Osteoblast (primary cell): ENCODE measurements around the gene SCN8A. TPM values are rescaled to one million over a fixed set of nuclear protein-coding genes. Genes with fewer than 3 reads are reported as not detected.
"Not testable (repeated sequence)": the region's sequence is repeated elsewhere in the genome, so short reads cannot be mapped to it uniquely, and the experiment has no call there.

Experiments
- DNase-seq: peaks from one replicate; pipeline ENCODE4 v3.0.0; 2011; ENCODE audit warnings: low spot score, mixed read lengths; ENCODE audit not compliant: insufficient read length; ENCODE audit errors: missing footprints
- H2AFZ ChIP-seq: 2 replicates; pipeline ENCODE4 v1.6.0; 2011; ENCODE audit warnings: mild to moderate bottlenecking, low read length
- H3K27ac ChIP-seq: 2 replicates; pipeline ENCODE4 v1.5.1; 2011; ENCODE audit warnings: mild to moderate bottlenecking, low read depth, low read length, moderate library complexity
- H3K27me3 ChIP-seq: 2 replicates; pipeline ENCODE4 v1.6.0; 2012; ENCODE audit warnings: mild to moderate bottlenecking, control low read depth, inconsistent platforms, low read length, moderate library complexity; ENCODE audit not compliant: insufficient read depth
- H3K36me3 ChIP-seq: 2 replicates; pipeline ENCODE4 v1.5.1; 2011; ENCODE audit warnings: mild to moderate bottlenecking, low read length, control low read depth, moderate library complexity; ENCODE audit not compliant: insufficient read depth
- H3K4me1 ChIP-seq: 2 replicates; pipeline ENCODE4 v1.5.1; 2011; ENCODE audit warnings: mild to moderate bottlenecking, low read length, control low read depth, moderate library complexity; ENCODE audit not compliant: insufficient read depth
- H3K4me2 ChIP-seq: 2 replicates; pipeline ENCODE4 v1.6.0; 2011; ENCODE audit warnings: mild to moderate bottlenecking, low read length; ENCODE audit not compliant: insufficient read depth
- H3K4me3 ChIP-seq: fragments of 200-600 bp; sonication (generic); 3 replicates; pipeline ENCODE4 v1.5.1; 2012; ENCODE audit warnings: mild to moderate bottlenecking, low read length, inconsistent platforms; ENCODE audit not compliant: insufficient read depth
- H3K79me2 ChIP-seq: 2 replicates; pipeline ENCODE4 v1.6.0; 2012; ENCODE audit warnings: mild to moderate bottlenecking, low read length, control low read depth, inconsistent platforms; ENCODE audit not compliant: insufficient read depth
- H3K9me3 ChIP-seq: 2 replicates; pipeline ENCODE4 v1.5.1; 2011; ENCODE audit warnings: low read depth, low read length, control low read depth
- H4K20me1 ChIP-seq: 2 replicates; pipeline ENCODE4 v1.6.0; 2012; ENCODE audit warnings: mild to moderate bottlenecking, low read length, control low read depth; ENCODE audit not compliant: insufficient read depth
- CTCF ChIP-seq: IDR thresholded peaks from 2 replicates; pipeline ENCODE4 v1.5.1; 2011; ENCODE audit warnings: mild to moderate bottlenecking, low read depth, low read length, moderate library complexity; ENCODE audit errors: extremely low read depth
- total RNA-seq: library from RNA; depleted of rRNA; stranded (reverse); fragments of >200 nt; gene quantifications from 2 replicates; pipeline ENCODE4 v1.2.3, GENCODE V29; 2012

SCN8A gene
- total RNA-seq, 1 donor = 26.4 TPM

DNA sequence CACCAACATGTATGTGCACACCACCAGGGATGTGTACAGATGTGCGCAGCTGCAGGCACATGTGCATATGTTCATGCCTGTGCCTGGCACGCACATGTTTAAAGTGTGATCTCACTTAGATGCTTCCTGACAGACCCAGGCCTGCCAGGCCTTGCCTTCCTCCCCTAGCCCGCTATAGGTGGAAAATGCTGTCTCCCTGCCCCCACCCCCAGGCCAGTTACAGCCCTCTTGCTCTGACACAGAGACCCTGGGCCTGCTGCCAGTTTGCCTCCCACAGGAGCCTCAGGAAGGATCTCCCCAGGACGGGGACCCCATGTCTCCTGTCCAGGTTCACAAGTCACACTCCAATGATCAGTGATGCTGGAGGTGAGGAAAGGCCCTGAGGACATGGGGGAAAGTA is 235.8 kb downstream of the SCN8A start:
- H3K4me3 ChIP-seq = no peak overlapping the region
- DNase-seq = no peak

GRCh38 chr12:51827925-51828818 is 237.1 kb downstream of the SCN8A start:
- Histone ChIP-seq H3K4me3 (no peak overlapping the region), H3K9me3 (no peaks in the 10 kb centered on the region), H3K27me3 (peaks cover 23% of the 10 kb centered on the region), H3K4me2 (no peak overlapping the region), H3K79me2 (no peaks in the 10 kb centered on the region), H4K20me1 (peaks cover 2% of the 10 kb centered on the region), H3K4me1 (peaks cover 7% of the 10 kb centered on the region), H3K27ac (no peak overlapping the region), H3K36me3 (no peaks in the 10 kb centered on the region), H2AFZ (no peak overlapping the region)
- DNase-seq = peak; percentile 83
- no peak for TF ChIP-seq CTCF

More for the DNA sequence above, 235.8 kb downstream of the SCN8A start:
- H3K4me2 ChIP-seq = no peak overlapping the region
- peaks cover 2% of the 10 kb centered on the region for H4K20me1 ChIP-seq
- no peaks in the 10 kb centered on the region for H3K36me3 ChIP-seq
- H3K79me2 ChIP-seq = no peaks in the 10 kb centered on the region
- no peak for TF ChIP-seq CTCF
- H3K9me3 ChIP-seq = no peaks in the 10 kb centered on the region
- H3K4me1 ChIP-seq = peaks cover 7% of the 10 kb centered on the region
- H3K27ac ChIP-seq = no peak overlapping the region
- no peak overlapping the region for H2AFZ ChIP-seq
- peaks cover 11% of the 10 kb centered on the region for H3K27me3 ChIP-seq

DNA sequence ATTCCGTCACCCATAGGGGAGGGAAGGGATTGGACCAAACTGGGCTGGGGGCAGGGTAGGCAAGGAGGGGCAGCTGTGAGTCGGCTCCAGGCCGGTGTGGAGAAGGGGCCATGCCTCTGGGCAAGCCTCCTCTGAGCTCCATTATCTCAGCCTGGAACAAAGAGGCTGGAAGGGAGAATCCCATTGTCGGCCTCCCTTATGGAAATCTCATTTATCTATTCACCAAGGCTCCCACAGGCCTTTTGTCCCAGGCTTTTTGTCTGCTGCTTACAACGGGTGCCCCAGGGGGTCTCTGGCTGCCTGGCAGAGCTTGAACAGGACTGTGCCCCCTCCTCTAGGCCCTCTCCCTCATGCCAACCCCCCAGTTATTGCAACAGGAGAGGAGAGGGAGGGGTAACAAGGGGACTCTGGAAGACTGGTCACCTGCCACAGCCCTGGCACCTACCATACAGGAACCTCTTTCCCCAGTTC is 238.0 kb downstream of the SCN8A start:
- no peaks in the 10 kb centered on the region for H3K36me3 ChIP-seq
- H3K4me1 ChIP-seq = peaks cover 7% of the 10 kb centered on the region
- H3K27me3 ChIP-seq = peaks cover 31% of the 10 kb centered on the region
- H3K4me3 ChIP-seq = no peak overlapping the region
- H3K79me2 ChIP-seq = no peaks in the 10 kb centered on the region
- TF ChIP-seq CTCF = no peak
- H3K4me2 ChIP-seq = no peak overlapping the region
- H4K20me1 ChIP-seq = no peaks in the 10 kb centered on the region
- no peaks in the 10 kb centered on the region for H3K9me3 ChIP-seq
- no peak overlapping the region for H3K27ac ChIP-seq
- no peak overlapping the region for H2AFZ ChIP-seq
- peak; percentile 76 for DNase-seq

DNA sequence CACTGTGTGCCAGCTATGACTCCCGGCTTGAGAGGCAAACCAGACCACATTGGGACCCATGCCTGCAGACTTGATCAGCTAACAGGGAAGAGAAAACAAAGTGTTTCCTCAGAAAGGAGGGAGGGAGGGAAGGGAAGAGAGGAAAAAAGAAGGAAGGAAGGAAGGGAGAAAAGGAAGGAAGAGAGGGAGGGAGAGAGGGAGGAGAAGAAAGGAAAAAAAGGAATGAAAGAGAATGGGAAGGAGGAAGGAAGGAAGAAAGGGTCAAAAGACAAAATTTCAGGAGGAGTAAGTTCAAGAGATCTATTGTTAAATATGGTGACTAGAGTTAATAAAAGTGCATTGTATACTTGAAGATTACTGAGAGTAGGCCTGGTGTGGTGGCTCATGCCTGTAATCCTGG is 238.6 kb downstream of the SCN8A start:
- H4K20me1 ChIP-seq = no peaks in the 10 kb centered on the region
- H3K79me2 ChIP-seq = no peaks in the 10 kb centered on the region
- H2AFZ ChIP-seq = no peak overlapping the region
- H3K27me3 ChIP-seq = peaks cover 36% of the 10 kb centered on the region
- no peaks in the 10 kb centered on the region for H3K9me3 ChIP-seq
- no peaks in the 10 kb centered on the region for H3K36me3 ChIP-seq
- no peak for TF ChIP-seq CTCF
- no peak overlapping the region for H3K27ac ChIP-seq
- no peak for DNase-seq
- H3K4me2 ChIP-seq = no peak overlapping the region
- H3K4me3 ChIP-seq = no peak overlapping the region
- H3K4me1 ChIP-seq = peaks cover 7% of the 10 kb centered on the region

DNA sequence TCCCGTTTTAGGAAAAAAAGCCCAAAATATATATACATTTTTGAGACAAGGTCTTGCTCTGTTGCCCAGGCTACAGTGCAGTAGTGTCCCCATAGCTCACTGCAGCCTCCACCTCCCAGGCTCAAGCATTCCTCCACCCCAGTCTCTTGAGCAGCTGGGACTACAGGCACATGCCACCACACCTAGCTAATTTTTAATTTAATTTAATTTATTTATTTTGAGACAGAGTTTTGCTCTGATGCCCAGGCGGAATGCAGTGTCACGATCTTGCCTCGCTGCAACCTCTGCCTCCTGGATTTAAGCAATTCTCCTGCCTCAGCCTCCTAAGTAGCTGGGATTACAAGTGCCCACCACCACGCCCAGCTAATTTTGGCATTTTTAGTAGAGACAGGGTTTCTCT is 240.8 kb downstream of the SCN8A start:
- not testable (repeated sequence) for H3K79me2 ChIP-seq, H3K9me3 ChIP-seq, H4K20me1 ChIP-seq, H3K4me1 ChIP-seq, H3K36me3 ChIP-seq, H3K27ac ChIP-seq, H2AFZ ChIP-seq, H3K4me3 ChIP-seq, H3K4me2 ChIP-seq, DNase-seq
- H3K27me3 ChIP-seq = peaks cover 46% of the 10 kb centered on the region
